WI38 (cell line): ENCODE data around the gene NRIP3.

ENCODE experiments used
- H3K4me3 ChIP-seq: 2 replicates; pipeline ENCODE4 v1.5.1; 2011; ENCODE audit warnings: low read depth, mild to moderate bottlenecking, control low read depth, low read length
- TF ChIP-seq, protein P1 (sequence below): IDR thresholded peaks from 2 replicates; pipeline ENCODE4 v1.5.1; 2012; ENCODE audit warnings: low read depth, mild to moderate bottlenecking, control low read depth, low read length

Gene NRIP3

GRCh38 chr11:9040410-9040809 lies 36.6 kb upstream of the NRIP3 start:
- TF ChIP-seq, protein P1, sequence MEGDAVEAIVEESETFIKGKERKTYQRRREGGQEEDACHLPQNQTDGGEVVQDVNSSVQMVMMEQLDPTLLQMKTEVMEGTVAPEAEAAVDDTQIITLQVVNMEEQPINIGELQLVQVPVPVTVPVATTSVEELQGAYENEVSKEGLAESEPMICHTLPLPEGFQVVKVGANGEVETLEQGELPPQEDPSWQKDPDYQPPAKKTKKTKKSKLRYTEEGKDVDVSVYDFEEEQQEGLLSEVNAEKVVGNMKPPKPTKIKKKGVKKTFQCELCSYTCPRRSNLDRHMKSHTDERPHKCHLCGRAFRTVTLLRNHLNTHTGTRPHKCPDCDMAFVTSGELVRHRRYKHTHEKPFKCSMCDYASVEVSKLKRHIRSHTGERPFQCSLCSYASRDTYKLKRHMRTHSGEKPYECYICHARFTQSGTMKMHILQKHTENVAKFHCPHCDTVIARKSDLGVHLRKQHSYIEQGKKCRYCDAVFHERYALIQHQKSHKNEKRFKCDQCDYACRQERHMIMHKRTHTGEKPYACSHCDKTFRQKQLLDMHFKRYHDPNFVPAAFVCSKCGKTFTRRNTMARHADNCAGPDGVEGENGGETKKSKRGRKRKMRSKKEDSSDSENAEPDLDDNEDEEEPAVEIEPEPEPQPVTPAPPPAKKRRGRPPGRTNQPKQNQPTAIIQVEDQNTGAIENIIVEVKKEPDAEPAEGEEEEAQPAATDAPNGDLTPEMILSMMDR = no peak
- no peak overlapping the region for H3K4me3 ChIP-seq

DNA sequence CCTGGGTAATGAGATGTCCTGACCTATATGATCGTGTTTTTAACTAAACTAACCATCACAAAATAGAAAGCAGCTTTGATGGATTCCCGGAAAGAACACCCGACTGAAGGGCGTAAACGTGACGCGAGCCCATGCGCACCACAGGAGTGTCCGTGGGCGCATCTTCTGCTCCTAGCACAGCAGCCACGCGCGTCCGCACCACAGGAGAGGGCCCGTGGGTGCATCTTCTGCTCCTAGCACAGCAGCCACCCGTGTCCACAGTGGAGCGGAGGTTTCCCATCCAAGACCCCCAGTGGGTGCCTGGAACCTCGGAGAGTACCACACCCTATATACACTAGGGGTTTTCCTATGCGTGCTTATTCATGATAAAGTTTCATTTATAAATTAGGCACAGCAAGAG lies 36.1 kb upstream of the NRIP3 start:
- TF ChIP-seq, protein P1 = no peak
- H3K4me3 ChIP-seq = no peak overlapping the region

DNA sequence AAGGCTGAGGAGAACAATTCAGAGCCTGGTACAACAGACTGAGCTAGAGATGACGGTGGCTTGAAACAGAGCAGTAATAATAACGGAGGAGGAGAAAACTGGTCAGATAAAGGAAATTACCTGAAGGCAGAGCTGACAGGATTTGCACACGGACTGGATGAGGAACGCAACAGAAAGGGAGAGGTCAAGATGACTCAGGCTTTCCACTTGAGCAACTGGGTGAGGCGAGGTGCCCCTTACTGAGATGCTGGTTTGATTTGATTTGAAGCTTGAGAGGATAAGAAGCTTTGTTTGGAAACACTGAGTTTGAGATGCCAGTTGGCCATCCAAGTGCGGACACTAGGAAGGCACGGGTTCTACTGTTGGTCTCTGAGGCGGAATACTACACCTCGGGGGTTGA lies 35.4 kb upstream of the NRIP3 start:
- H3K4me3 ChIP-seq = no peak overlapping the region
- TF ChIP-seq, protein P1 = no peak

GRCh38 chr11:9038541-9038940 lies 34.7 kb upstream of the NRIP3 start:
- H3K4me3 ChIP-seq = no peak overlapping the region
- TF ChIP-seq, protein P1 = no peak

DNA sequence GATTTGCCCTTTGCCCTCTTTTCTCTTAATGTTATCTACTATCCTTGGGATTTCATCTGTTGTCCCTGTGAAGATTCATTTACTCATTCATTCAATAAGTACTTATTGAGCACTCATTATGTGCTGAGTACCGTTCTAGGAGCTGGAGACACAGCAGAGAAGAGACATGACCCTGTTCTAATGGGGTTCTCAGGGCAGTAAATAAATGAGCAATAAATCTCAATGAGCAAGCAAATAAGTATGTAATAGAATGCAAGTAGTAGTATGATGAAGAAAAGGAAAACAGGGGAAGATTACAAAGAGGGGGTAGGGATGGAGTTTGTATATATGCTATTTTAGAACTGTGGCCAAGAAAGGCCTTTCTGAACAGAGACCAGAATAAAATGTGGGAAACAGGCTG lies 34.2 kb upstream of the NRIP3 start:
- no peak overlapping the region for H3K4me3 ChIP-seq
- TF ChIP-seq, protein P1 = no peak

DNA sequence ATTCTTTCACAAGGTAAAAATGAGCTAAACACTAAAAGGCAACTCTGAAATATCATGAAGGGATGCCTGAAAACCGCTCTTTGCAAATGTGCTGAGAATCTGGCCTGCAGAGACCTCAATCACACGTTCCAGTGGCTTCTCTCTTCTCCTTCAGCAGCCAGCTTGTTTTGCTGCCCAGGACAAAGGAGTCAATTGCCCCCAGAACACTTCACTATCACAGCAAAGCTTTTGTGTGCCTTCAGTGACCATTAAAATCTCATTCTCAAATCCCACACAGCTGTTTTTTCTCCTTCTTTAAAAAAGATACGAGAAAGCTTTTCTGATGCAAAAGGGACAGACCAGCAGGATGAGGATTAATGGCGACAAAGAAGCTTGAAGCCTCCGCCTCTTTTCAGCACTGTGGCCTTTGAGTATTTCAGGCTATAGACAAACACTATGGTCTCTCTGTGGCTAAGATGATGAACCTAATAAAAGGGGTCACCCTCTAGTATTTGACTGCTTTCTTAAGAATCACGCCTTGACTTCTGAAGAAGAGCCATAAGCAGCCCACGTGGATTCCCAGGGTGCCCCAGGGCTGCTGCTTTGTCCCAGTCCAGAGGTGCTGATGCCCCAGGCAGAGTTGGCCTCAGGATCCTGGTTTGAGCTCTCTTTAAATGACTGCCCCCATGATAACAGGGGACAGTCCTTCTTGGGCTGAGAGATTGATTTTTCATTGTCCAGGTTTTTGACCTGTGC lies 33.4 kb upstream of the NRIP3 start:
- TF ChIP-seq, protein P1 = no peak
- no peak overlapping the region for H3K4me3 ChIP-seq

GRCh38 chr11:9030601-9031000 lies 26.8 kb upstream of the NRIP3 start:
- TF ChIP-seq, protein P1 = no peak

More at GRCh38 chr11:9030601-9031000, 26.8 kb upstream of the NRIP3 start:
- no peak overlapping the region for H3K4me3 ChIP-seq
